GM19463 (cell line): ENCODE data around the gene POU5F1.

Experiments used
- ATAC-seq: cut with Tn5 transposase; IDR thresholded peaks from one replicate; pipeline ENCODE4 v1.9.1; 2021; ENCODE audit warnings: mild to moderate bottlenecking, moderate library complexity; ENCODE audit not compliant: unreplicated experiment

Gene POU5F1

GRCh38 chr6:31144296-31144969, 26.0 kb downstream of the POU5F1 start:
- no peak for ATAC-seq

DNA sequence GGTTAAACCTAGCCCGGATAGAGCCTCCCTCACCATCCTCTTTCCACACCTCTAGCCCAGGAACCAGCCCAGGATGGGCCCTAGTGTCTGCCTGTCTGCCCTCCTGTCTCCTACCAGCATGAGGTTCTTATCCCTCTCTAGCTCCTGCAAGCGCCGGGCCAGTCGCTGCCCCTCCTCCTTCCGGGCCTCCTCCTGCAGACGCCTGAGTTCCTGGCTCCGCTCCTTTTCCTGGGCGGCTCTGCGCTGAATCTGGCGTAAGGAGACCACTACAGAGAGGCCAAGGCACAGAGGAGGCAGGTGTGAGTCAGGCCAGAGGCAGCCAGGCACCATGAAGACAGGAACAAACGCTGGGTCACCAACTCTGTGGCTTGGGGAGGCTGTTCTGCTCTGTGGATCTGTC, 27.3 kb downstream of the POU5F1 start:
- ATAC-seq: no peak

- no peak for ATAC-seq
These were observed 28.1 kb downstream of the POU5F1 start for GRCh38 chr6:31142361-31142761.

GRCh38 chr6:31140643-31141042, 29.8 kb downstream of the POU5F1 start:
- no peak for ATAC-seq

- ATAC-seq: no peak
These were observed 30.9 kb downstream of the POU5F1 start for GRCh38 chr6:31139599-31139998.

DNA sequence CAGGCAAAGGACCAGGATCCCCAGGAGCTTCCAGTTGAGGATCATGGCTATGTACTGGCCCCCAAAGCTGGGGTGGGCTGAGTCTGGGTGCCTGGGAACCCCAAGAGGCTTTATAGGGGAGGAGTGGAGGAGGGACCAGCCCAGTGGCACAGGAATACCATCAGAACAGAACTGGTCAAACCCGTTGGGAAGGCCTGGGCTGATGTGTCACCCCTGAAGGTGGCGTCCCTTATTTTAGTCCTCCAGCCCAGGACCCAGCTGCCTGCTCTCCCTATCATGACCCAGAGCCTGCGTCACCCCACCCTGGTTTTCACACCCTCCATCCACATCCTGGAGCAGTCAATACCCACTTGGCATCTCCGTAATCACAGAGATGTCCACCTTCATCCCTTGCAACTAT, 31.5 kb downstream of the POU5F1 start, which contains the start of gene PSORS1C2:
Gene PSORS1C2 (minus strand): TSS at position 85 of the 400 bp plus-strand sequence. CDS start 40 bp downstream, at position 45.
- ATAC-seq: no peak

DNA sequence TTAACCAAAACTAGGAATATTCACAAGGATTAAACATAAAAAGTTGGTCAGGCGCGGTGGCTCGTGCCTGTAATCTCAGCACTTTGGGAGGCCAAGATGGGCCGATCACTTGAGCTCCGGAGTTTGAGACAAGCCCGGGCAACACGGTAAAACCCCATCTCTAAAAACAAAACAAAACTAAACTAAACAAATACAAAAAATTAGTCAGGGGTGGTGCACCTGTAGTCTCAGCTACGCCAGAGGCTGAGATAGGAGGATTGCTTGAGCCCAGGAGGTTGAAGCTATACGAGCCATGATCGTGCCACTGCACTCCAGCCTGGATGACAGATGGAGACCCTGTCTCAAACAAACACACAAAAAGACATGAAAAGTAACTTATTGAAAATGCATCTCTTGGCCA, 34.8 kb downstream of the POU5F1 start:
- no peak for ATAC-seq

DNA sequence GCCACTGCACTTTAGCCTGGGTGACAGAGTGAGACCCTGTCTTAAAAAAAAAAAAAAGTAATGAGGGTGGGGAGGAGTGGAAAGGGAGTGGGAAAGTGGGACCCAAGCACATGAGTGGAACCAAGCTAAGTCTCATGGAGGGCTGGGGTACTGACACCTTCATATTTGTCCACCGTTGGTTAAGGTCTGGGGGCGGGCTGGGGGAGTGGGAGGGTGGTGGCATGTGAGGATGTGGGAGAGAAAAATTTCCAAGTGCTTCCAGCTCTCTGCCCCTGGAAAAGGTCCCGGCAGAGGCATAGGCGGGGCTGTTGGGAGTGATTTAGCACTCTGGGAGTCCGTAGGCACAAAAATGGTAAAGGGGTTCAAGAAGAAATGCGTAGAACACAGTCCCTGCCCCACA, 37.7 kb downstream of the POU5F1 start:
- ATAC-seq: no peak

DNA sequence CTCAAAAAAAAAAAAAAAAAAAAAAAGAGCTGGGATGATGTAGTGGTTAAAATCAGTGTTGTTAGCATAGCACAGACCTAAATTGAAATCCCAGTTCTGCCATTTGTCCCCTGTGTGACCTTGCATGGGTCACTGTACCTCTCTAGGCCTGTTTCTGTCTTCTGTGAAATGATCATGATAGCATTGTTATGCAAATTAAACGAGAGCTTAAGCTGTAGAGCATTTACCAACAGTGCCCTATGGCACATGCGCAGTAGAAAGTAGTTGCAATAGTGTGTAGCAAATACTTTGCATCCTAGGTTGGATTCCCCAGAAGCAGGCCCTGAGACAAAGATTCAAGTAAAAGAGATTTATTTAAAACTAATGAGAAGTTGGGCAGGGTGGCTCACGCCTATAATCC, 38.9 kb downstream of the POU5F1 start:
- ATAC-seq: no peak

DNA sequence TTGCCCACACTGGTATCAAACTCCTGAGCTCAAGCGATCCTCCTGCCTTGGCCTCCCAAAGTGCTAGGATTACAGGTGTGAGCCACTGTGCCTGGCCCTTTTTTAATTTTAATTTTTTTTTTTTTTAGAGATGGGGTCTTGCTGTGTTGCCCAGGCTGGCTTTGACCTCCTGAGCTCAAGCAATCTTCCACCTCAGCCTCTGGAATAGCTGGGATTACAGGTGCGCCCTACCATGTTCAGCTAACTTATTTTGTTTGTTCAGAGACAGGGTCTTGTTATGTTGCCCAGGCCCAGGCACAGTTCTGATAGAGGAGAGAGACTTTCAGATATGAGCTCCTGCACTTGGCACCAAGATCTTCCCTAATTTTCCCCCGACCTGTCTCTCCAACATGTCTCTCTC, 39.7 kb downstream of the POU5F1 start:
- no peak for ATAC-seq

DNA sequence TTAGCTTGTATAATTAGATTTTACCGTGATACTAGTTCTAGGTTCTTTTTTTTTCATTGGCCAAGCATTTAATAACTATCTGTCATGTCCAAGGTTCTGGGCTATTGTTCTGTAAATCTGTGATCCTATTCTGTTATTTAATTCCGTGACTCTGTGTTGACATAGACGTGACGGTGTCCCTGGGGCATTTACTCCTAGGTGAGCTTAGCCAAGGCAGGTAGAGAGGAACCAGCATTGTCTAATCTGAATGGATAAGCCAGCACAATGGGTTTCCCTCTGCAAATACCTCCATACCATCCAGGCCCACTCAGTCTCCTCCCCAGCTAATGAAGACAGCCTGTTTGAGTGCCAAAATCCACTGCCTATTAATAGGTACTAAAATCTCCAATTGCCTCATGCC, 41.4 kb downstream of the POU5F1 start:
- no peak for ATAC-seq

- ATAC-seq: no peak
These were observed 42.3 kb downstream of the POU5F1 start for GRCh38 chr6:31128093-31128676.

- ATAC-seq: no peak
These were observed 43.9 kb downstream of the POU5F1 start for GRCh38 chr6:31126396-31127175.

DNA sequence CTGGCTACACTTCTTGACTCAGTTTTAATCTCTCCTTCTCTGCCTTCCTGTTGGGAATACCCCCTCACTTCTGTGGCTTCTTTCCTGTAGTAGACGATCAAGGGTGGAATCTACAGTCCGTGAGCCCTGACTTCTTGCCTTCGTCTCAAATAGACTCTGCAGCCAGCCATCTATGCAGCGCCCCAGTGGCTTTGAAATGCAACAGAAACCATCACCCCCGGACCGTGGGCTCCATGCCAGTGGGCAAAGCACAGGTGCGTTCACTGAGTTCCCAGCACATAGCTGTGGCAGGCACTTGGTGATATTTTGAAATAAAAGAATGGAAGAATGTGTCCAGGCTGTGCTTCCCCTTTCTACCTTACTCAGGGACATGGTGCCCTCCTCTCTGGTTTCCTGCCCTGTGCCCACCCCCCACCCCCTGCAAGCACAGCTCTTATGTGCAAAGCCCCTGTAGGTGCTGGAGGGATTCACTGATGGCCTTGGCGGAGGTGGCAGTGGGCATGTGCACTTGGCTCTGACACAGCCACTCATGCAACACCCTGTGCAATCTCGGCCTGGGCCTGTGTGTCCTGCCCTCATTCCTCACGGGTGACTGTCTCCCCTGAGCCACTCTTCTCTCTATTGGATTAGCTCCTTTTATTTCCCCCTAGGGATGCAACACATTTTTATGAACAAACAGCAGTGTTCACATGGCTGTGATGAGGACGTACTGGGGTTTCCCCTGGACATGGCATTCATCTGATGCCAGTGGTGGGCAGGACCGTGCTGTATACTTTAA, 44.7 kb downstream of the POU5F1 start:
- no peak for ATAC-seq

GRCh38 chr6:31125162-31125561, 45.3 kb downstream of the POU5F1 start:
- no peak for ATAC-seq

- no peak for ATAC-seq
These were observed 47.4 kb downstream of the POU5F1 start for GRCh38 chr6:31122791-31123706.

- no peak for ATAC-seq
These were observed 49.2 kb downstream of the POU5F1 start for GRCh38 chr6:31121131-31121790.

- ATAC-seq: no peak
These were observed 50.1 kb downstream of the POU5F1 start, which contains the start of gene CDSN for GRCh38 chr6:31120151-31120915. Gene CDSN, minus strand, starts transcription at chr6:31120446. Its CDS starts 27 bp downstream, at chr6:31120419.

- no peak for ATAC-seq
These were observed 52.3 kb downstream of the POU5F1 start for GRCh38 chr6:31118178-31118577.
